ENCODE measurements around the gene LRRC4C. TPM values are rescaled to one million over a fixed set of nuclear protein-coding genes. Genes with fewer than 3 reads are reported as not detected.

Gene LRRC4C
- total and polyA plus RNA-seq, 10 of the 15 experiments (the other 5 are each of a cell fraction or from before 2014, with no cell fraction given): 1.5 TPM; not detected in 9

Small RNAs within 50 kb of the gene (small RNA-seq; reads per million reads assigned to genes)
- not detected for gene RF00019
- not detected for gene RNU6-365P
